Right lobe of liver (tissue), 6 donors: ENCODE measurements around the gene WDPCP. TPM values are rescaled to one million over a fixed set of nuclear protein-coding genes. Genes with fewer than 3 reads are reported as not detected.
"Not testable (repeated sequence)": the region's sequence is repeated elsewhere in the genome, so short reads cannot be mapped to it uniquely, and the experiment has no call there.

Experiments used
- ATAC-seq, 4 donors: fragments of 200-7000 bp; cut with Tn5 transposase; one replicate each; pipeline ENCODE4 v1.9.1; 2020; ENCODE audit warnings: mild to moderate bottlenecking in 4 of 4, moderate library complexity in 4 of 4
- DNase-seq, 3 donors: peaks; one replicate each; pipeline ENCODE4 v3.0.0-alpha.2; 2020
- H3K27ac ChIP-seq, 3 donors: fragments of 200-600 bp; one replicate each; pipeline ENCODE4 v1.8.0; 2022
- H3K27me3 ChIP-seq, 2 donors: fragments of 200-600 bp; one replicate each; pipeline ENCODE4 v1.8.0; 2022
- H3K36me3 ChIP-seq, 4 donors: fragments of 200-600 bp; sonication (generic) in 1 of 4; one replicate each; pipeline versions ENCODE4 v1.5.1 to v1.8.0; 2017 to 2022; ENCODE audit warnings: control low read depth in 1 of 4
- H3K4me1 ChIP-seq, 4 donors: fragments of 200-600 bp; sonication (generic) in 1 of 4; one replicate each; pipeline versions ENCODE4 v1.5.1 to v1.8.0; 2017 to 2022; ENCODE audit warnings: control low read depth in 1 of 4
- H3K4me3 ChIP-seq, 3 donors: fragments of 200-600 bp; one replicate each; pipeline ENCODE4 v1.8.0; 2022
- H3K9me3 ChIP-seq, 4 donors: fragments of 200-600 bp; sonication (generic) in 1 of 4; one replicate each; pipeline versions ENCODE4 v1.5.1 to v1.8.0; 2017 to 2022; ENCODE audit warnings: control low read depth in 1 of 4
- POLR2A ChIP-seq: fragments of 450-650 bp; IDR thresholded peaks from one replicate; pipeline ENCODE4 v1.6.1; 2017; ENCODE audit warnings: antibody characterized with exemption, mild to moderate bottlenecking
- WGBS: methylation state at CpG from one replicate; pipeline ENCODE4 v1.1.6; 2018; ENCODE audit warnings: low coverage, low lambda C conversion rate; ENCODE audit not compliant: insufficient coverage; ENCODE audit errors: missing lambda C conversion rate; 5-methylcytosine and 5-hydroxymethylcytosine counted together
- intact Hi-C, 2 donors: fragments of 100-400 bp; cut with DNase I; formaldehyde crosslinking; loops; one replicate each; pipeline versions ENCODE4 v1.11.2 to v1.14.1; 2022
- total RNA-seq, 6 experiments: library from RNA; depleted of rRNA in 2 of 6; stranded (reverse); fragments of >200 nt in 2 of 6; fragmentation: NEBNext Ultra II Directional in 3 of 6; extraction: Animal tissue kit (Norgen Biotek cat#: 25700) in 3 of 6; gene quantifications; one replicate each; pipeline versions ENCODE4 v1.1.0 to v1.2.4, GENCODE V29; 2016 to 2023
- TF ChIP-seq, protein P1 (sequence below), 4 donors: fragments of 200-600 bp in 3 of 4; fragments of 450-650 bp in 1 of 4; IDR thresholded peaks; one replicate each; pipeline versions ENCODE4 v1.5.1 to v1.8.0; 2016 to 2022; ENCODE audit warnings: antibody characterized with exemption in 4 of 4, mild to moderate bottlenecking in 2 of 4
- donor health status: DM: no; HTN: yes; CAD: no.
- donor health status: DM: no; HTN: no; CAD: no.
- donor health status: DM: no; HTN: no; CAD: no.
- donor health status: DM: no; HTN: yes; CAD: no.
- donor health status: DM: no; HTN: yes; CAD: no.

WDPCP gene
- total RNA-seq, 6 experiments from 2014 or later, result 2.7 to 4.4 (median 3.0) TPM

DNA sequence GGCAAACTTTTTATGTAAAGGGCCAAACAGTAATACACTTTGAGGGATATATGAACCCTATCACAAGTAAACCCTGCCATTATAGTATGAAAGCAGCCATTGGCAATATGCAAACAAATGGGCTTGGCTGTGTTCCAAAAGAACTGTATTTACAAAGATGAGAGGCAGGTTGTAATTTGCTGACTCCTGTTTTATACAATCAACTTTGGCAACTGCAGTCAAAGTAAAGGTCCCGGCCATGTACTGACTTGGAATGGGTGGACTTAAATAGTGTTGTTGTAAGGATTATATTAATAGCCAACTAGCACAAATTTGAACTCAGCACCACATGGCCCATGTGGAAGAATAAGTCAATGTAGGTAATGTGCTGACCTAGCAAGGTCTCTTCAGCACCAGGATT lies 223.4 kb downstream of the WDPCP start:
- peak in 1 of 4 donors; percentile 23 for ATAC-seq
- no peaks in the 10 kb centered on the region for H3K4me1 ChIP-seq
- no peaks in the 10 kb centered on the region for H3K36me3 ChIP-seq
- TF ChIP-seq POLR2A, result no peak
- TF ChIP-seq, protein P1, sequence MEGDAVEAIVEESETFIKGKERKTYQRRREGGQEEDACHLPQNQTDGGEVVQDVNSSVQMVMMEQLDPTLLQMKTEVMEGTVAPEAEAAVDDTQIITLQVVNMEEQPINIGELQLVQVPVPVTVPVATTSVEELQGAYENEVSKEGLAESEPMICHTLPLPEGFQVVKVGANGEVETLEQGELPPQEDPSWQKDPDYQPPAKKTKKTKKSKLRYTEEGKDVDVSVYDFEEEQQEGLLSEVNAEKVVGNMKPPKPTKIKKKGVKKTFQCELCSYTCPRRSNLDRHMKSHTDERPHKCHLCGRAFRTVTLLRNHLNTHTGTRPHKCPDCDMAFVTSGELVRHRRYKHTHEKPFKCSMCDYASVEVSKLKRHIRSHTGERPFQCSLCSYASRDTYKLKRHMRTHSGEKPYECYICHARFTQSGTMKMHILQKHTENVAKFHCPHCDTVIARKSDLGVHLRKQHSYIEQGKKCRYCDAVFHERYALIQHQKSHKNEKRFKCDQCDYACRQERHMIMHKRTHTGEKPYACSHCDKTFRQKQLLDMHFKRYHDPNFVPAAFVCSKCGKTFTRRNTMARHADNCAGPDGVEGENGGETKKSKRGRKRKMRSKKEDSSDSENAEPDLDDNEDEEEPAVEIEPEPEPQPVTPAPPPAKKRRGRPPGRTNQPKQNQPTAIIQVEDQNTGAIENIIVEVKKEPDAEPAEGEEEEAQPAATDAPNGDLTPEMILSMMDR (IDR thresholded peaks at IDR 0.05), result no peak
- WGBS, result 17% methylated on average over 1 of the region's 1 CpG
- no peaks in the 10 kb centered on the region for H3K9me3 ChIP-seq
- no peak overlapping the region for H3K27ac ChIP-seq
- no peak overlapping the region for H3K4me3 ChIP-seq
- intact Hi-C loops, result no loop called here
- DNase-seq, result no peak
- no peaks in the 10 kb centered on the region for H3K27me3 ChIP-seq

- H3K9me3 ChIP-seq, H3K4me3 ChIP-seq, ATAC-seq, H3K4me1 ChIP-seq, intact Hi-C loops, H3K36me3 ChIP-seq, H3K27me3 ChIP-seq, H3K27ac ChIP-seq, DNase-seq: not testable (repeated sequence)
- WGBS, result 69% methylated on average over 1 of the region's 1 CpG
Observed at GRCh38 chr2:63357722-63358121, 230.6 kb downstream of the WDPCP start.

GRCh38 chr2:63347361-63347760 lies 240.9 kb downstream of the WDPCP start:
- no peaks in the 10 kb centered on the region for H3K36me3 ChIP-seq
- DNase-seq, result no peak
- no peak overlapping the region for H3K27ac ChIP-seq
- H3K27me3 ChIP-seq, result no peaks in the 10 kb centered on the region
- intact Hi-C loops, result no loop called here
- TF ChIP-seq POLR2A, result no peak
- TF ChIP-seq, protein P1 (IDR thresholded peaks at IDR 0.05), result no peak
- no peaks in the 10 kb centered on the region for H3K4me1 ChIP-seq
- ATAC-seq, result no peak
- no peak overlapping the region for H3K4me3 ChIP-seq
- WGBS, result 86% methylated on average over 2 of the region's 2 CpGs
- no peaks in the 10 kb centered on the region for H3K9me3 ChIP-seq

DNA sequence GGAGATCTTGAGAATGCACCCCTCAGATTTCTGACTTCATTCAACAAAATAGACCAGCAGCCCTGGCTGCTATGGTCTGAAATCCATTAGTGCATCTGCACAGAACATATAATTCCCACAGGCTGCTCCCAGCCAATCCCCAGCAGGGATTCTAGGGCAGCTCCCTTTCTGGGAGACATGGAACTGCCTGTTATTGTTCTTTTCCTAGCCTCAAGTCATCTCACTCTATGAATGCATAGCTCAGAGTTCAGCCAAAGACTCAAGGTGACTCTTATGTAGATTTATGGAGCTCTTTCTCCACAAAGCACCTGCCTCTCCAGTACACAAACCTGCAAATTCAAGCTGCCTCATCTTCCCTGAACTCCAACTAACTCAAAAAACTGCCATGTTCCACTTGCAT lies 241.9 kb downstream of the WDPCP start:
- Histone ChIP-seq H3K4me1 (no peaks in the 10 kb centered on the region), H3K27ac (no peak overlapping the region), H3K27me3 (no peaks in the 10 kb centered on the region), H3K4me3 (no peak overlapping the region), H3K9me3 (no peaks in the 10 kb centered on the region), H3K36me3 (no peaks in the 10 kb centered on the region)
- no peak for DNase-seq
- ATAC-seq, result no peak
- intact Hi-C loops, result no loop called here
- TF ChIP-seq POLR2A, result no peak
- TF ChIP-seq, protein P1 (IDR thresholded peaks at IDR 0.05), result no peak

- TF ChIP-seq, protein P1 (IDR thresholded peaks at IDR 0.05), result no peak
- no peak for TF ChIP-seq POLR2A
Observed at GRCh38 chr2:63345285-63345633, 243.0 kb downstream of the WDPCP start.

More at GRCh38 chr2:63345285-63345633, 243.0 kb downstream of the WDPCP start:
- DNase-seq (no peak), ATAC-seq (no peak)
- no peak overlapping the region for H3K4me3 ChIP-seq
- WGBS, result 100% methylated on average over 1 of the region's 1 CpG
- no peak overlapping the region for H3K27ac ChIP-seq
- H3K4me1 ChIP-seq, result no peaks in the 10 kb centered on the region
- no peaks in the 10 kb centered on the region for H3K27me3 ChIP-seq
- H3K36me3 ChIP-seq, result no peaks in the 10 kb centered on the region
- no peaks in the 10 kb centered on the region for H3K9me3 ChIP-seq
- intact Hi-C loops, result no loop called here
